GM23338 (cell line): ENCODE results near the gene CDC14A. TPM values are rescaled to one million over a fixed set of nuclear protein-coding genes. Genes with fewer than 3 reads are reported as not detected.

Source experiments
- ATAC-seq: fragments of 200-7000 bp; cut with Tn5 transposase; 3 replicates; pipeline ENCODE4 v1.9.1; 2020
- DNase-seq: peaks from one replicate; pipeline ENCODE4 v3.0.0-alpha.2; 2015; ENCODE audit warnings: low spot score
- H2AFZ ChIP-seq: fragments of 200-600 bp; sonication (generic); 2 replicates; pipeline ENCODE4 v1.8.0; 2016; ENCODE audit warnings: antibody characterized with exemption, mild to moderate bottlenecking, moderate library complexity
- H3F3A ChIP-seq: fragments of 200-600 bp; sonication (generic); replicated peaks from 2 replicates; pipeline ENCODE4 v1.8.0; 2017; ENCODE audit warnings: antibody characterized with exemption, mixed run types, low read depth
- H3K27ac ChIP-seq: fragments of 200-600 bp; sonication (generic); 2 replicates; pipeline ENCODE4 v1.6.1; 2016; ENCODE audit warnings: low read depth
- H3K27me3 ChIP-seq: fragments of 200-600 bp; sonication (generic); 2 replicates; pipeline ENCODE4 v1.8.0; 2016; ENCODE audit warnings: mild to moderate bottlenecking, mixed run types, moderate library complexity; ENCODE audit not compliant: insufficient read depth
- H3K36me3 ChIP-seq: fragments of 200-600 bp; sonication (generic); 2 replicates; pipeline ENCODE4 v1.8.0; 2016; ENCODE audit warnings: mild to moderate bottlenecking; ENCODE audit not compliant: insufficient read depth
- H3K4me1 ChIP-seq: fragments of 200-600 bp; sonication (generic); 2 replicates; pipeline ENCODE4 v1.8.0; 2016; ENCODE audit warnings: mild to moderate bottlenecking, moderate library complexity; ENCODE audit not compliant: insufficient read depth
- H3K4me2 ChIP-seq: fragments of 200-600 bp; sonication (generic); 2 replicates; pipeline ENCODE4 v1.7.1; 2017; ENCODE audit warnings: mixed run types
- H3K4me3 ChIP-seq: fragments of 200-600 bp; sonication (generic); 2 replicates; pipeline ENCODE4 v1.6.1; 2016; ENCODE audit warnings: mixed run types
- H3K79me2 ChIP-seq: fragments of 200-600 bp; sonication (generic); replicated peaks from 2 replicates; pipeline ENCODE4 v1.8.0; 2017; ENCODE audit warnings: mild to moderate bottlenecking; ENCODE audit not compliant: insufficient read depth
- H3K9me2 ChIP-seq: fragments of 200-600 bp; sonication (generic); 2 replicates; pipeline ENCODE4 v1.8.0; 2017; ENCODE audit not compliant: insufficient read depth
- H4K20me1 ChIP-seq: fragments of 200-600 bp; sonication (generic); replicated peaks from 2 replicates; pipeline ENCODE4 v1.8.0; 2017; ENCODE audit warnings: mild to moderate bottlenecking; ENCODE audit not compliant: insufficient read depth
- H3K27ac Mint-ChIP-seq: 2 replicates; pipeline ENCODE4 v1.8.0; 2020; ENCODE audit warnings: inconsistent platforms, mild to moderate bottlenecking, moderate library complexity, mixed read lengths
- H3K27me3 Mint-ChIP-seq: 3 replicates; pipeline ENCODE4 v1.8.0; 2022; ENCODE audit warnings: low read depth, mild to moderate bottlenecking, moderate library complexity, mixed read lengths, inconsistent platforms; ENCODE audit not compliant: insufficient read depth, poor library complexity
- H3K36me3 Mint-ChIP-seq: 3 replicates; pipeline ENCODE4 v1.8.0; 2021; ENCODE audit warnings: low read depth, mild to moderate bottlenecking, inconsistent platforms, moderate library complexity, mixed read lengths
- H3K4me1 Mint-ChIP-seq: 3 replicates; pipeline ENCODE4 v1.8.0; 2020; ENCODE audit warnings: mild to moderate bottlenecking, inconsistent platforms, mixed read lengths
- H3K4me3 Mint-ChIP-seq: 3 replicates; pipeline ENCODE4 v1.8.0; 2021; ENCODE audit warnings: moderate library complexity, mild to moderate bottlenecking, inconsistent platforms, mixed read lengths
- H3K9me3 Mint-ChIP-seq: 3 replicates; pipeline ENCODE4 v1.8.0; 2020; ENCODE audit warnings: moderate library complexity, mild to moderate bottlenecking, inconsistent platforms, mixed read lengths
- CREB1 ChIP-seq: fragments of 250-450 bp; sonication (Bioruptor Pico); IDR thresholded peaks from 2 replicates; pipeline ENCODE4 v1.5.0; 2020; ENCODE audit warnings: low read depth, mild to moderate bottlenecking, moderate library complexity
- CTCF ChIP-seq, 2 experiments: fragments of 200-600 bp in 1 of 2; sonication (generic) in 1 of 2; conservative IDR thresholded peaks; 2 replicates each; pipeline versions ENCODE4 v1.5.1 to v1.6.1; 2016 to 2017; ENCODE audit warnings: antibody characterized with exemption in 2 of 2, low read depth in 2 of 2, mild to moderate bottlenecking in 2 of 2, moderate library complexity in 1 of 2
- ETS1 ChIP-seq: IDR thresholded peaks from 2 replicates; pipeline ENCODE4 v1.6.1; 2016; ENCODE audit warnings: antibody characterized with exemption
- EZH2 ChIP-seq: fragments of 200-600 bp; sonication (generic); IDR thresholded peaks from one replicate; pipeline ENCODE4 v1.8.0; 2017; ENCODE audit warnings: antibody characterized with exemption, mild to moderate bottlenecking, low read depth; ENCODE audit not compliant: unreplicated experiment
- EZH2phosphoT487 ChIP-seq: fragments of 200-600 bp; sonication (generic); IDR thresholded peaks from one replicate; pipeline ENCODE4 v1.8.1; 2018; ENCODE audit warnings: antibody characterized with exemption; ENCODE audit not compliant: unreplicated experiment
- JUNB ChIP-seq: IDR thresholded peaks from one replicate; pipeline ENCODE4 v1.6.1; 2016; ENCODE audit warnings: antibody characterized with exemption; ENCODE audit not compliant: unreplicated experiment
- NANOG ChIP-seq: IDR thresholded peaks from 2 replicates; pipeline ENCODE4 v1.6.1; 2016; ENCODE audit warnings: antibody characterized with exemption, borderline replicate concordance
- POLR2AphosphoS5 ChIP-seq: IDR thresholded peaks from 2 replicates; pipeline ENCODE4 v1.6.1; 2016; ENCODE audit warnings: antibody characterized with exemption, low read depth
- REST ChIP-seq: IDR thresholded peaks from one replicate; pipeline ENCODE4 v1.6.1; 2018; ENCODE audit warnings: antibody characterized with exemption; ENCODE audit not compliant: unreplicated experiment
- STAT1 ChIP-seq: IDR thresholded peaks from one replicate; pipeline ENCODE4 v1.6.1; 2016; ENCODE audit warnings: antibody characterized with exemption; ENCODE audit not compliant: unreplicated experiment
- ZNF114 ChIP-seq: fragments of 250-450 bp; sonication (Bioruptor Pico); IDR thresholded peaks from 2 replicates; pipeline ENCODE4 v1.5.0; 2020; ENCODE audit warnings: mild to moderate bottlenecking, moderate library complexity
- ZNF331 ChIP-seq: fragments of 250-450 bp; sonication (Bioruptor Pico); IDR thresholded peaks from 2 replicates; pipeline ENCODE4 v1.5.0; 2020; ENCODE audit warnings: low read depth, mild to moderate bottlenecking, moderate library complexity
- ZNF462 ChIP-seq: fragments of 250-450 bp; sonication (Bioruptor Pico); IDR thresholded peaks from 2 replicates; pipeline ENCODE4 v1.5.0; 2020; ENCODE audit warnings: mild to moderate bottlenecking, moderate library complexity
- polyA plus RNA-seq: library from polyadenylated mRNA; unstranded; fragments of >200 nt; fragmentation: Nextera tagmentation; extraction: Ambion mirVana; gene quantifications from 2 replicates; pipeline ENCODE4 v1.2.1, GENCODE V29; 2016
- total RNA-seq: library from RNA; depleted of rRNA; stranded (reverse); fragments of >200 nt; shearing (Covaris generic); gene quantifications from 2 replicates; pipeline ENCODE4 v1.2.3, GENCODE V29; 2014

CDC14A gene
- total and polyA plus RNA-seq, 2 experiments from 2014 or later, result 11.1 to 20.8 TPM

- H3K27ac Mint-ChIP-seq, result no peak overlapping the region
- Histone ChIP-seq H3K27me3 (no peaks in the 10 kb centered on the region), H3K79me2 (no peaks in the 10 kb centered on the region), H2AFZ (no peak overlapping the region), H3K4me2 (no peak overlapping the region), H3K36me3 (no peaks in the 10 kb centered on the region), H4K20me1 (no peaks in the 10 kb centered on the region), H3K4me1 (no peaks in the 10 kb centered on the region), H3F3A (no peaks in the 10 kb centered on the region), H3K9me2 (no peaks in the 10 kb centered on the region), H3K27ac (no peak overlapping the region), H3K4me3 (no peak overlapping the region)
- H3K9me3 Mint-ChIP-seq, result no peaks in the 10 kb centered on the region
- no peaks in the 10 kb centered on the region for H3K36me3 Mint-ChIP-seq
- no peak overlapping the region for H3K4me3 Mint-ChIP-seq
- no peaks in the 10 kb centered on the region for H3K27me3 Mint-ChIP-seq
- DNase-seq, result no peak
- no peak for ATAC-seq
- no peak for TF ChIP-seq ZNF462 (CRISPR knock-in tag)
- no peak for TF ChIP-seq CTCF (conservative IDR thresholded peaks at IDR 0.05; ENCODE audit: low read depth in 2 of 2)
- no peak for TF ChIP-seq ZNF114 (CRISPR knock-in tag)
- TF ChIP-seq ZNF331, result no peak
- TF ChIP-seq JUNB, result no peak
- TF ChIP-seq ETS1, result no peak
- TF ChIP-seq POLR2AphosphoS5, result no peak
- TF ChIP-seq EZH2phosphoT487, result no peak
- TF ChIP-seq EZH2, result no peak
- no peak for TF ChIP-seq NANOG
- no peak for TF ChIP-seq CREB1 (CRISPR knock-in tag)
- no peak for TF ChIP-seq REST
- TF ChIP-seq STAT1, result no peak
- peaks cover 5% of the 10 kb centered on the region for H3K4me1 Mint-ChIP-seq
Observed at GRCh38 chr1:100530141-100530540, 177.8 kb downstream of the CDC14A start.
